ENCODE data around the gene ANKRD60.

The ANKRD60 gene

GRCh38 chr20:58239216-58239615, 10.8 kb upstream of the ANKRD60 start:
- Histone ChIP-seq H2AFZ (ENCODE audit: low read depth) (no peak overlapping the region), H3K27me3 (ENCODE audit: insufficient read depth, low read depth) (no peaks in the 10 kb centered on the region), H3K4me3 (IDR thresholded peaks at IDR 0.05; ENCODE audit: insufficient read depth, low read depth, low read length) (no peak overlapping the region), H3K79me2 (ENCODE audit: insufficient read depth, low read depth) (no peaks in the 10 kb centered on the region), H3K27ac (no peak overlapping the region), H3K4me1 (ENCODE audit: low read depth, poor library complexity, severe bottlenecking) (peaks cover 17% of the 10 kb centered on the region), H4K20me1 (ENCODE audit: insufficient read depth) (no peaks in the 10 kb centered on the region), H3K4me2 (no peak overlapping the region), H3K36me3 (ENCODE audit: insufficient read depth) (no peaks in the 10 kb centered on the region), H3K9ac (no peak overlapping the region)
- no peak for TF ChIP-seq CTCF (conservative IDR thresholded peaks at IDR 0.05; ENCODE audit: low read depth, low read length)

GRCh38 chr20:58238490-58238889, 10.0 kb upstream of the ANKRD60 start:
- no peak for TF ChIP-seq CTCF (conservative IDR thresholded peaks at IDR 0.05; ENCODE audit: low read depth, low read length)
- no peak overlapping the region for H3K27ac ChIP-seq
- H3K36me3 ChIP-seq (ENCODE audit: insufficient read depth) = no peaks in the 10 kb centered on the region
- no peak overlapping the region for H3K4me3 ChIP-seq (IDR thresholded peaks at IDR 0.05; ENCODE audit: insufficient read depth, low read depth, low read length)
- H3K27me3 ChIP-seq (ENCODE audit: insufficient read depth, low read depth) = no peaks in the 10 kb centered on the region
- H2AFZ ChIP-seq (ENCODE audit: low read depth) = no peak overlapping the region
- H3K4me2 ChIP-seq = no peak overlapping the region
- peaks cover 17% of the 10 kb centered on the region for H3K4me1 ChIP-seq (ENCODE audit: low read depth, poor library complexity, severe bottlenecking)
- H4K20me1 ChIP-seq (ENCODE audit: insufficient read depth) = no peaks in the 10 kb centered on the region
- no peak overlapping the region for H3K9ac ChIP-seq
- no peaks in the 10 kb centered on the region for H3K79me2 ChIP-seq (ENCODE audit: insufficient read depth, low read depth)

GRCh38 chr20:58237318-58238132, 9.1 kb upstream of the ANKRD60 start:
- Histone ChIP-seq H3K36me3 (ENCODE audit: insufficient read depth) (no peaks in the 10 kb centered on the region), H3K4me1 (ENCODE audit: low read depth, poor library complexity, severe bottlenecking) (peaks cover 17% of the 10 kb centered on the region), H3K4me2 (peak overlapping the region; percentile 66), H3K79me2 (ENCODE audit: insufficient read depth, low read depth) (no peaks in the 10 kb centered on the region), H3K27me3 (ENCODE audit: insufficient read depth, low read depth) (no peaks in the 10 kb centered on the region), H4K20me1 (ENCODE audit: insufficient read depth) (no peaks in the 10 kb centered on the region), H2AFZ (ENCODE audit: low read depth) (peak overlapping the region; percentile 88), H3K27ac (no peak overlapping the region; the same call in 1 of the 2 replicates), H3K9ac (peak overlapping the region; percentile 73; the same call in 1 of the 2 replicates), H3K4me3 (IDR thresholded peaks at IDR 0.05; ENCODE audit: insufficient read depth, low read depth, low read length) (peak overlapping the region; percentile 33)
- peak; percentile 57 for TF ChIP-seq CTCF (conservative IDR thresholded peaks at IDR 0.05; ENCODE audit: low read depth, low read length)

GRCh38 chr20:58236612-58237317, 8.3 kb upstream of the ANKRD60 start:
- peak overlapping the region; percentile 23 for H3K27ac ChIP-seq
- no peaks in the 10 kb centered on the region for H3K36me3 ChIP-seq (ENCODE audit: insufficient read depth)
- H3K4me2 ChIP-seq = peak overlapping the region; percentile 66
- peaks cover 17% of the 10 kb centered on the region for H3K4me1 ChIP-seq (ENCODE audit: low read depth, poor library complexity, severe bottlenecking)
- peak; percentile 95 for TF ChIP-seq CTCF (conservative IDR thresholded peaks at IDR 0.05; ENCODE audit: low read depth, low read length)
- H3K4me3 ChIP-seq (IDR thresholded peaks at IDR 0.05; ENCODE audit: insufficient read depth, low read depth, low read length) = peak overlapping the region; percentile 33
- H3K27me3 ChIP-seq (ENCODE audit: insufficient read depth, low read depth) = no peaks in the 10 kb centered on the region
- H4K20me1 ChIP-seq (ENCODE audit: insufficient read depth) = no peaks in the 10 kb centered on the region
- H2AFZ ChIP-seq (ENCODE audit: low read depth) = peak overlapping the region; percentile 88
- H3K9ac ChIP-seq = peak overlapping the region; percentile 73
- H3K79me2 ChIP-seq (ENCODE audit: insufficient read depth, low read depth) = no peaks in the 10 kb centered on the region
